ENCODE measurements around the gene TYW5.
A peak's percentile ranks its signal among the peaks of the same experiment; 100 is the strongest.

Gene TYW5

DNA sequence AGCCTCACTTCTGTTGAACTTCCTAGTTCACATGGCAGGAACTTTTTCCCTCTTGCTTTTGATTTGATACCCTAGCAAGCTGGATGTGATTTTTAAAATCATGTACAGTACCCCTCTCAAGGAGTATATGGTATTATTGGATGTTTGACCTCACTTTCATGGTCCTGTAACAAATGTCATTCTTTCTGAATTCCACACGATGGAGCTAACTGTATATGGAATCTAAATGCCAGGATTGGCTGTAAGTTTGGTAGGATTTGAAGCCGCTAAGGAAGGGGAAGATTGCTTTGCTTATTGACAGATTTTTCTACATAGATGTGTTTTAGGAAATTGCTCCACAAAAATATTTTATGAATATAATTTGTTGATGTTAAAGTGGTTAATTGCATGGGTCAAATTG is 18.4 kb upstream of the TYW5 start:
- TF ChIP-seq YY1 (IDR thresholded peaks at IDR 0.05; ENCODE audit: insufficient read depth, insufficient read length) (no peak), ZNF274 (IDR thresholded peaks at IDR 0.05; ENCODE audit: low read depth, low read length) (no peak), SUZ12 (IDR thresholded peaks at IDR 0.05; ENCODE audit: extremely low read depth, insufficient read depth, insufficient read length) (no peak)
- DNase-seq (ENCODE audit: low read depth, low spot score) = peak; percentile 15
- no peak overlapping the region for H3K9ac ChIP-seq (ENCODE audit: insufficient read length, low read depth)
- H3K9me3 ChIP-seq (ENCODE audit: insufficient read depth, low read length) = no peaks in the 10 kb centered on the region
- no peaks in the 10 kb centered on the region for H3K27me3 ChIP-seq (ENCODE audit: insufficient read depth, insufficient read length)
- H3K36me3 ChIP-seq (ENCODE audit: insufficient read depth, insufficient read length, low read length) = peaks cover 6% of the 10 kb centered on the region
- H3K4me3 ChIP-seq (ENCODE audit: insufficient read length, low read depth) = no peak overlapping the region
- no peaks in the 10 kb centered on the region for H3K4me1 ChIP-seq (ENCODE audit: insufficient read depth, insufficient read length)

DNA sequence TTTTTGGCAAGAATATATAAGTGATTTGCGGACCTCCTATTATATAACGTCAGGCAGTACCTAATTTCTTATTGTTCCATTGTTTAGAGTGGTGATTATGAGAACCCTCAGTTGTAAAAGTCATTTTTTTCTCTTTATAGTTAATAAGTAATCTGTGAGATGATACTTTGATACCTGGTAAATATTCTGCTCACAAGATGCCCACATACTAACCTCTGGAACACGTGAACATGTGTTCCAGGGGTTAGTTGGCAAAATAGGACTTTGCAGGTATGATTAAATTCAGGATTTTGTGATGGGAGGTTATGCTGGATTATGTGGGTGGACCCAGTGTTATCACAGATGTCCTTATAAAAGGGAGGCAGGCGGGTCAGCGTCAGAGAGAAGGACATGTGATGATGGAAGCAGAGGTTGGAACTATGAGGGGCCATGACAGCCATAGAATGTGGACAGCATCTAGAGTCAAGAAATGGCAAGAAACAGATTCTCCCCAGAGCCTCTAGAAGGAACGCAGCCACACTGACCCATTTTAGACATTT is 16.9 kb upstream of the TYW5 start:
- TF ChIP-seq ZNF274 (IDR thresholded peaks at IDR 0.05; ENCODE audit: low read depth, low read length) (no peak), SUZ12 (IDR thresholded peaks at IDR 0.05; ENCODE audit: extremely low read depth, insufficient read depth, insufficient read length) (no peak), YY1 (IDR thresholded peaks at IDR 0.05; ENCODE audit: insufficient read depth, insufficient read length) (no peak)
- H3K36me3 ChIP-seq (ENCODE audit: insufficient read depth, insufficient read length, low read length) = peaks cover 6% of the 10 kb centered on the region
- H3K9me3 ChIP-seq (ENCODE audit: insufficient read depth, low read length) = no peaks in the 10 kb centered on the region
- H3K4me1 ChIP-seq (ENCODE audit: insufficient read depth, insufficient read length) = no peaks in the 10 kb centered on the region
- no peak for DNase-seq (ENCODE audit: low read depth, low spot score)
- no peak overlapping the region for H3K4me3 ChIP-seq (ENCODE audit: insufficient read length, low read depth)
- no peak overlapping the region for H3K9ac ChIP-seq (ENCODE audit: insufficient read length, low read depth)
- H3K27me3 ChIP-seq (ENCODE audit: insufficient read depth, insufficient read length) = no peaks in the 10 kb centered on the region

DNA sequence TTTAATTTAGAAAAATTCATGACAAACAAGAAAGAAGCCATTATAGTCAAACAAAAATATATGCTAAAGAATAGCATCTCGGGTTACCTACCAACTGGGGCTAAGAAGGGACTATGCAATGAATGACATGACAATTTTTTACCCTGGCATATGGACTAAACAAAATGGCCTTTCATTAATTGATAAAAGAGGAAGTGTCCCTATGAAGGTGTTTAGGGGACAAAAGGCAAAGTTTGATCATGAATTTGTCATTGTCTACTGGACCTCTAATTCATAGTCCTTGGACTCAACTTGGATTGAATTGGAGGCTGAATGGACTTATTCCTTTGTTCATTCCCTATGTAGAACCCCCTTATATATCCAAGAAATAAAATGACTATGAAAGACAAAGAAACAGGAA is 12.8 kb upstream of the TYW5 start:
- no peak overlapping the region for H3K9ac ChIP-seq (ENCODE audit: insufficient read length, low read depth)
- peaks cover 27% of the 10 kb centered on the region for H3K36me3 ChIP-seq (ENCODE audit: insufficient read depth, insufficient read length, low read length)
- no peak for DNase-seq (ENCODE audit: low read depth, low spot score)
- H3K27me3 ChIP-seq (ENCODE audit: insufficient read depth, insufficient read length) = no peaks in the 10 kb centered on the region
- H3K4me1 ChIP-seq (ENCODE audit: insufficient read depth, insufficient read length) = no peaks in the 10 kb centered on the region
- H3K9me3 ChIP-seq (ENCODE audit: insufficient read depth, low read length) = no peaks in the 10 kb centered on the region
- no peak overlapping the region for H3K4me3 ChIP-seq (ENCODE audit: insufficient read length, low read depth)
- TF ChIP-seq ZNF274 (IDR thresholded peaks at IDR 0.05; ENCODE audit: low read depth, low read length) (no peak), SUZ12 (IDR thresholded peaks at IDR 0.05; ENCODE audit: extremely low read depth, insufficient read depth, insufficient read length) (no peak), YY1 (IDR thresholded peaks at IDR 0.05; ENCODE audit: insufficient read depth, insufficient read length) (no peak)

DNA sequence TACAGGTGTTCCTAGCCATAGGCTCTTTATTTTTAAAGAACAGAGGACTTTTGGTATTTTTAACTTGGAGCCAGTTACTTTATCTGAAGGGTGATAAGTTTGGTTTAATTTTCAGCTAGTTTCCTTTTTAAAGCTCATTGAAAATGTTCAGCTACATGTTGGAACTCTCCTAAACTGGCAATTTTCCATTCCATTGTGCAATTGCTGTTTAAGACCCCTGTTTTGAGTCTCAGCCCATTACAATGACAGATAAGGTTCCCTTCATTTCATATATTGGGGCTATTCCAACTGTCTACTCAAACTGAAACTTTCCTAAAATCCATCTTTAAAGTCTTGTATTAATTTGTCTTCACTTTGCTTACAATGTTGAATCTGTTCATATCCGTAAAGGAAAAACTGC is 11.7 kb upstream of the TYW5 start:
- no peak for TF ChIP-seq YY1 (IDR thresholded peaks at IDR 0.05; ENCODE audit: insufficient read depth, insufficient read length)
- no peak for TF ChIP-seq SUZ12 (IDR thresholded peaks at IDR 0.05; ENCODE audit: extremely low read depth, insufficient read depth, insufficient read length)
- no peak for TF ChIP-seq ZNF274 (IDR thresholded peaks at IDR 0.05; ENCODE audit: low read depth, low read length)
- Histone ChIP-seq H3K9ac (ENCODE audit: insufficient read length, low read depth) (no peak overlapping the region), H3K4me3 (ENCODE audit: insufficient read length, low read depth) (no peak overlapping the region), H3K9me3 (ENCODE audit: insufficient read depth, low read length) (no peaks in the 10 kb centered on the region), H3K36me3 (ENCODE audit: insufficient read depth, insufficient read length, low read length) (peaks cover 38% of the 10 kb centered on the region), H3K27me3 (ENCODE audit: insufficient read depth, insufficient read length) (no peaks in the 10 kb centered on the region), H3K4me1 (ENCODE audit: insufficient read depth, insufficient read length) (no peaks in the 10 kb centered on the region)
- no peak for DNase-seq (ENCODE audit: low read depth, low spot score)

DNA sequence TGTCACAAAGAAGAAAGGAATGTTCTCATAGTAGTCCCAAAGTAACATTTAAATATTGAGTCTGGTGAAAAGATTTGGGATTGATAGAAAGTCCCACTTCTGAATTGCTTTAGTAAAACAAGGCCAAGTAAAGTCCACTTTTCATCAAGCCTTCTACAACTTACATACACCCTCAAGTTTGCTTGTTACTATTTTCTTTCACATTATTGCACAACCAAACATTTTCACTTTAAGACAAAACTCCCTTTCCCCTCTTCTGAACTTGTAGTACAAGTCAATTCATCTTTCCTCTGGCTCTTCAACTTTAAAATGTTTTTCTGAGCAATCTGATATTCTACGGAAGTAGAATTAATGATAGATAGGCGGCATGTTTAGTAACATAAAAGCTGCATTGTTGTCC is 11.1 kb upstream of the TYW5 start:
- TF ChIP-seq ZNF274 (IDR thresholded peaks at IDR 0.05; ENCODE audit: low read depth, low read length) = no peak
- no peak for TF ChIP-seq YY1 (IDR thresholded peaks at IDR 0.05; ENCODE audit: insufficient read depth, insufficient read length)
- TF ChIP-seq SUZ12 (IDR thresholded peaks at IDR 0.05; ENCODE audit: extremely low read depth, insufficient read depth, insufficient read length) = no peak
- no peak for DNase-seq (ENCODE audit: low read depth, low spot score)
- H3K36me3 ChIP-seq (ENCODE audit: insufficient read depth, insufficient read length, low read length) = peaks cover 42% of the 10 kb centered on the region
- H3K9ac ChIP-seq (ENCODE audit: insufficient read length, low read depth) = no peak overlapping the region
- no peaks in the 10 kb centered on the region for H3K27me3 ChIP-seq (ENCODE audit: insufficient read depth, insufficient read length)
- H3K9me3 ChIP-seq (ENCODE audit: insufficient read depth, low read length) = no peaks in the 10 kb centered on the region
- no peak overlapping the region for H3K4me3 ChIP-seq (ENCODE audit: insufficient read length, low read depth)
- no peaks in the 10 kb centered on the region for H3K4me1 ChIP-seq (ENCODE audit: insufficient read depth, insufficient read length)

DNA sequence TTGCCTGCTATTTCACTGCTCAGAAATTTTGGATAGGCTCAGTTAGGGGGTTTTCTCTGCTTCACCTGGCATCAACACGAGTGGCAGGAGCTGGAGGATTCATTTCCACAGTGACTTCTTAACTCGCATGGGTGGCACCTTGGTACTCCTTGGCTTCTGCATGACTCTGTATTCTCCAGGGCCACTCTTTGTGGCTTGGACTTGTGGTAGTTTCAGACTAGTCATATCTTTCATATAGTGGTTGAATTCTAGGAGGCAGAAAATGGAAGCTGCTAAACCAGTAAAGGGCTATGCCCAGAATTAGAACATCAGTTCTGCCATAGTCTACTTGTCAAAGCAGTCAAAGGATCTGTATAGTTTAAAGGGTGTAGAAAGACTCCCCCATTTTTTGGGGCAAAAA is 6.9 kb upstream of the TYW5 start:
- Histone ChIP-seq H3K4me3 (ENCODE audit: insufficient read length, low read depth) (no peak overlapping the region), H3K9me3 (ENCODE audit: insufficient read depth, low read length) (no peaks in the 10 kb centered on the region), H3K4me1 (ENCODE audit: insufficient read depth, insufficient read length) (no peaks in the 10 kb centered on the region), H3K27me3 (ENCODE audit: insufficient read depth, insufficient read length) (no peaks in the 10 kb centered on the region), H3K36me3 (ENCODE audit: insufficient read depth, insufficient read length, low read length) (peaks cover 82% of the 10 kb centered on the region), H3K9ac (ENCODE audit: insufficient read length, low read depth) (no peak overlapping the region)
- DNase-seq (ENCODE audit: low read depth, low spot score) = no peak
- TF ChIP-seq SUZ12 (IDR thresholded peaks at IDR 0.05; ENCODE audit: extremely low read depth, insufficient read depth, insufficient read length) = no peak
- TF ChIP-seq ZNF274 (IDR thresholded peaks at IDR 0.05; ENCODE audit: low read depth, low read length) = no peak
- TF ChIP-seq YY1 (IDR thresholded peaks at IDR 0.05; ENCODE audit: insufficient read depth, insufficient read length) = no peak

DNA sequence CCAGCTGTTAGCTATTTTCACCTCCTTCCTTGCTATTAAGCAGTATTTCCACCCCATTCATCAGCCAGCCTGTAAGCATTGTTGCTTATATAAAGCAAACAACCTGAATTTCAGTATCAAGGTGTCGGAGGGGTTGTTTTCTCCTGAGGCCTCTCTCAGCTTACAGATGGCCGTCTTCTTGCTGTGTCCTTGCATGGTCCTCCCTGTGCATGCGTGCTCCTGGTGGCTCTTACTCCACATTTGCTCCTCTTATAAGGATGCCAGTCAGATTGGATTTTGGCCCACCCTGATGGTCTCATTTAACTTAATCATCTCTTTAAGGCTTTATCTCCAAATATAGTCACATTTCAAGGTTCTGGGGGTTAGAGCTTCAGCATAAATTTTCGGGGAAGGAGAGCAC is 2.7 kb upstream of the TYW5 start:
- H3K9ac ChIP-seq (ENCODE audit: insufficient read length, low read depth) = no peak overlapping the region
- peaks cover 2% of the 10 kb centered on the region for H3K4me1 ChIP-seq (ENCODE audit: insufficient read depth, insufficient read length)
- H3K36me3 ChIP-seq (ENCODE audit: insufficient read depth, insufficient read length, low read length) = peaks cover 63% of the 10 kb centered on the region
- H3K9me3 ChIP-seq (ENCODE audit: insufficient read depth, low read length) = no peaks in the 10 kb centered on the region
- H3K4me3 ChIP-seq (ENCODE audit: insufficient read length, low read depth) = no peak overlapping the region
- no peak for DNase-seq (ENCODE audit: low read depth, low spot score)
- H3K27me3 ChIP-seq (ENCODE audit: insufficient read depth, insufficient read length) = no peaks in the 10 kb centered on the region
- TF ChIP-seq SUZ12 (IDR thresholded peaks at IDR 0.05; ENCODE audit: extremely low read depth, insufficient read depth, insufficient read length) (no peak), YY1 (IDR thresholded peaks at IDR 0.05; ENCODE audit: insufficient read depth, insufficient read length) (no peak)

DNA sequence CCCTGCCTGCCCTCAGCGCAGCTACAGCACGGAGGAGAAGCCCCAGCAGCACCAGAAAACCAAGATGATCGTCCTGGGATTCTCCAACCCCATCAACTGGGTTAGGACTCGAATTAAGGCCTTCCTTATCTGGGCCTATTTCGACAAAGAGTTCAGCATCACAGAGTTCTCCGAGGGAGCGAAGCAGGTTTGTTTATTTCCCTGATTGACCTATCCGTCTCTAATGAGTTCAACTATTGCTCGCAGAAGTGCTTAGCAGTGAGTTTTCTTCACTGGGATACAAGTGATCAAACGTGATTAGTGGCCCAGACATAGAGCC is 730 bp upstream of the TYW5 start:
- peak; percentile 9 for DNase-seq (ENCODE audit: low read depth, low spot score)

More for the DNA sequence above, 730 bp upstream of the TYW5 start:
- Histone ChIP-seq H3K9me3 (ENCODE audit: insufficient read depth, low read length) (no peaks in the 10 kb centered on the region), H3K4me1 (ENCODE audit: insufficient read depth, insufficient read length) (peaks cover 2% of the 10 kb centered on the region), H3K36me3 (ENCODE audit: insufficient read depth, insufficient read length, low read length) (peaks cover 50% of the 10 kb centered on the region), H3K27me3 (ENCODE audit: insufficient read depth, insufficient read length) (no peaks in the 10 kb centered on the region), H3K4me3 (ENCODE audit: insufficient read length, low read depth) (peak overlapping the region; percentile 96), H3K9ac (ENCODE audit: insufficient read length, low read depth) (peak overlapping the region; percentile 99)
- TF ChIP-seq SUZ12 (IDR thresholded peaks at IDR 0.05; ENCODE audit: extremely low read depth, insufficient read depth, insufficient read length) (no peak), YY1 (IDR thresholded peaks at IDR 0.05; ENCODE audit: insufficient read depth, insufficient read length) (no peak), ZNF274 (IDR thresholded peaks at IDR 0.05; ENCODE audit: low read depth, low read length) (no peak)

Measured in NT2/D1 (cell line).